H1 (cell line): Measurements from ENCODE around the gene KLHL30. TPM values are rescaled to one million over a fixed set of nuclear protein-coding genes. Genes with fewer than 3 reads are reported as not detected.

Experiments
- CTCF ChIA-PET: fragments of 300-600 bp; sonication (Branson Sonifier 250); formaldehyde crosslinking; loops from one replicate; lab custom pipeline; 2021; ENCODE audit not compliant: partially characterized antibody; lab: Charles Lee
- POLR2A ChIA-PET: fragments of 300-600 bp; sonication (Branson Sonifier 250); formaldehyde crosslinking; loops from one replicate; lab custom pipeline; 2021; ENCODE audit warnings: inconsistent platforms; ENCODE audit not compliant: partially characterized antibody; lab: Charles Lee
- DNase-seq, 2 experiments: peaks; one replicate each; pipeline versions ENCODE4 v3.0.0 to v3.0.0-alpha.2; 2010 to 2022; ENCODE audit warnings: low spot score in 2 of 2, low read depth in 1 of 2, mixed read lengths in 1 of 2
- FAIRE-seq: peaks from 2 replicates; lab custom pipeline; 2011; peaks lifted over from hg19 to GRCh38; lab: Jason Lieb, UNC
- H2AFZ ChIP-seq: 2 replicates; pipeline ENCODE4 v1.8.1; 2012; ENCODE audit warnings: low read length, inconsistent platforms
- H2AK5ac ChIP-seq: 2 replicates; pipeline ENCODE4 v1.6.1; 2013; ENCODE audit warnings: low read depth, low read length
- H2BK120ac ChIP-seq: replicated peaks from 2 replicates; pipeline ENCODE3; 2013; ENCODE audit warnings: low read depth, low read length, inconsistent platforms
- H2BK12ac ChIP-seq: 2 replicates; pipeline ENCODE4 v1.6.1; 2013; ENCODE audit warnings: low read depth, low read length
- H2BK15ac ChIP-seq: 2 replicates; pipeline ENCODE4 v1.6.1; 2013; ENCODE audit warnings: low read length
- H2BK20ac ChIP-seq: 2 replicates; pipeline ENCODE4 v1.6.1; 2013; ENCODE audit warnings: low read length
- H2BK5ac ChIP-seq: 2 replicates; pipeline ENCODE4 v1.6.1; 2013; ENCODE audit warnings: low read depth, low read length
- H3K14ac ChIP-seq: 2 replicates; pipeline ENCODE4 v1.6.1; 2013; ENCODE audit warnings: inconsistent platforms; ENCODE audit not compliant: insufficient read length
- H3K18ac ChIP-seq: 2 replicates; pipeline ENCODE4 v1.6.1; 2013; ENCODE audit warnings: low read length; ENCODE audit errors: extremely low read depth
- H3K23ac ChIP-seq: 2 replicates; pipeline ENCODE4 v1.6.1; 2013; ENCODE audit warnings: inconsistent platforms; ENCODE audit not compliant: insufficient read length
- H3K23me2 ChIP-seq: 2 replicates; pipeline ENCODE4 v1.6.1; 2013; ENCODE audit warnings: low read depth, low read length
- H3K27ac ChIP-seq: 2 replicates; pipeline ENCODE4 v1.6.1; 2011; ENCODE audit warnings: low read depth, low read length, inconsistent platforms
- H3K27me3 ChIP-seq, 4 experiments: replicated peaks in 1 of 4; 1 replicate in 1 of 4; 2 replicates in 3 of 4; pipeline versions ENCODE4 v1.6.1 to v1.8.1; 2011 to 2013; ENCODE audit warnings: low read length in 3 of 4, mild to moderate bottlenecking in 3 of 4, inconsistent platforms in 2 of 4, mixed read lengths in 2 of 4, moderate library complexity in 1 of 4; ENCODE audit not compliant: control insufficient read depth in 3 of 4, insufficient read depth in 3 of 4; ENCODE audit errors: extremely low read depth in 1 of 4
- H3K36me3 ChIP-seq, 4 experiments: 2 replicates each; pipeline versions ENCODE4 v1.6.1 to v1.8.1; 2011 to 2013; ENCODE audit warnings: mild to moderate bottlenecking in 4 of 4, low read length in 3 of 4, moderate library complexity in 2 of 4, control low read depth in 1 of 4, inconsistent platforms in 1 of 4; ENCODE audit not compliant: insufficient read depth in 4 of 4, control insufficient read depth in 2 of 4
- H3K4ac ChIP-seq: replicated peaks from 2 replicates; pipeline ENCODE3; 2013; ENCODE audit warnings: low read length, low read depth, mixed read lengths, inconsistent platforms; ENCODE audit not compliant: insufficient read length
- H3K4me1 ChIP-seq, 4 experiments: replicated peaks in 1 of 4; 1 replicate in 1 of 4; 2 replicates in 3 of 4; pipeline versions ENCODE4 v1.6.1 to v1.8.1; 2011 to 2013; ENCODE audit warnings: low read length in 3 of 4, inconsistent platforms in 2 of 4, mixed read lengths in 1 of 4; ENCODE audit not compliant: insufficient read depth in 4 of 4, control insufficient read depth in 3 of 4
- H3K4me2 ChIP-seq, 2 experiments: 2 replicates each; pipeline versions ENCODE4 v1.6.1 to v1.8.1; 2011 to 2013; ENCODE audit warnings: low read depth in 2 of 2, low read length in 2 of 2, control low read depth in 1 of 2, inconsistent platforms in 1 of 2, mild to moderate bottlenecking in 1 of 2; ENCODE audit not compliant: insufficient read depth in 1 of 2
- H3K4me3 ChIP-seq, 4 experiments: fragments of 200-600, 300-600 bp in 1 of 4; sonication (generic), shearing (Covaris generic), sonication (Bioruptor Twin) in 1 of 4; 2 replicates each; pipeline versions ENCODE4 v1.5.1 to v1.8.1; 2011 to 2016; ENCODE audit warnings: low read length in 4 of 4, low read depth in 3 of 4, control low read depth in 2 of 4, inconsistent platforms in 2 of 4, mild to moderate bottlenecking in 2 of 4, mixed read lengths in 1 of 4, moderate library complexity in 1 of 4; ENCODE audit not compliant: insufficient read depth in 2 of 4; ENCODE audit errors: extremely low read depth in 1 of 4
- H3K56ac ChIP-seq: replicated peaks from 2 replicates; pipeline ENCODE3; 2013; ENCODE audit warnings: low read depth, mild to moderate bottlenecking, mixed read lengths, low read length, inconsistent platforms; ENCODE audit not compliant: insufficient read length
- H3K79me1 ChIP-seq: 2 replicates; pipeline ENCODE4 v1.6.1; 2013; ENCODE audit warnings: low read depth, low read length, control low read depth
- H3K79me2 ChIP-seq, 2 experiments: 2 replicates each; pipeline versions ENCODE4 v1.6.1 to v1.8.1; 2012 to 2013; ENCODE audit warnings: low read length in 2 of 2, mild to moderate bottlenecking in 2 of 2, inconsistent platforms in 1 of 2; ENCODE audit not compliant: insufficient read depth in 2 of 2, control insufficient read depth in 1 of 2
- H3K9ac ChIP-seq, 4 experiments: replicated peaks in 1 of 4; 1 replicate in 1 of 4; 2 replicates in 3 of 4; pipeline versions ENCODE4 v1.6.1 to v1.8.1; 2011 to 2013; ENCODE audit warnings: low read depth in 3 of 4, low read length in 3 of 4, control low read depth in 2 of 4, mild to moderate bottlenecking in 2 of 4, moderate library complexity in 2 of 4, inconsistent platforms in 1 of 4; ENCODE audit errors: extremely low read depth in 1 of 4
- H3K9me3 ChIP-seq, 2 experiments: 2 replicates each; pipeline versions ENCODE4 v1.6.1 to v1.8.1; 2012 to 2013; ENCODE audit warnings: mild to moderate bottlenecking in 2 of 2, moderate library complexity in 2 of 2, control low read depth in 1 of 2, inconsistent platforms in 1 of 2, low read depth in 1 of 2, low read length in 1 of 2, mixed read lengths in 1 of 2; ENCODE audit not compliant: insufficient read depth in 2 of 2
- H4K20me1 ChIP-seq, 2 experiments: replicated peaks in 1 of 2; 2 replicates each; pipeline versions ENCODE3 to v1.8.1; 2011 to 2013; ENCODE audit warnings: inconsistent platforms in 2 of 2, low read length in 2 of 2, mild to moderate bottlenecking in 1 of 2; ENCODE audit not compliant: insufficient read depth in 2 of 2, control insufficient read depth in 1 of 2
- H4K5ac ChIP-seq: 2 replicates; pipeline ENCODE4 v1.6.1; 2013; ENCODE audit warnings: low read length, low read depth, mixed read lengths, inconsistent platforms; ENCODE audit not compliant: insufficient read length
- H4K8ac ChIP-seq: 2 replicates; pipeline ENCODE4 v1.8.0; 2013; ENCODE audit warnings: mild to moderate bottlenecking, moderate library complexity, low read length, inconsistent platforms; ENCODE audit not compliant: insufficient read depth; ENCODE audit errors: extremely low read depth
- H4K91ac ChIP-seq: replicated peaks from 2 replicates; pipeline ENCODE3; 2013; ENCODE audit warnings: low read length, mixed read lengths, inconsistent platforms; ENCODE audit not compliant: insufficient read length
- ATF2 ChIP-seq: IDR thresholded peaks from 2 replicates; pipeline ENCODE4 v1.6.1; 2012; ENCODE audit warnings: low read length, inconsistent platforms
- CBX5 ChIP-seq: fragments of 300-800, 300-1000 bp; sonication (generic); IDR thresholded peaks from 2 replicates; pipeline ENCODE4 v1.7.1; 2016; ENCODE audit warnings: antibody characterized with exemption, low read length, low read depth
- EGR1 ChIP-seq: IDR thresholded peaks from 2 replicates; pipeline ENCODE4 v1.6.1; 2011; ENCODE audit warnings: low read depth, low read length, borderline replicate concordance
- HDAC2 ChIP-seq, 2 experiments: fragments of 300-600 bp in 1 of 2; sonication (generic) in 1 of 2; IDR thresholded peaks; 2 replicates each; pipeline ENCODE4 v1.6.1; 2011 to 2012; ENCODE audit warnings: low read depth in 2 of 2, low read length in 2 of 2, mild to moderate bottlenecking in 2 of 2, moderate library complexity in 2 of 2, borderline replicate concordance in 1 of 2, inconsistent platforms in 1 of 2
- JUN ChIP-seq: IDR thresholded peaks from 2 replicates; pipeline ENCODE4 v1.6.1; 2011; ENCODE audit warnings: low read depth, mild to moderate bottlenecking, improper control_type of control experiment, low read length
- POLR2A ChIP-seq, 2 experiments: IDR thresholded peaks; 1 replicate in 1 of 2; 2 replicates in 1 of 2; pipeline ENCODE4 v1.6.1; 2011; ENCODE audit warnings: low read depth in 2 of 2, low read length in 2 of 2, mild to moderate bottlenecking in 2 of 2; ENCODE audit errors: control extremely low read depth in 1 of 2
- POLR2AphosphoS5 ChIP-seq: IDR thresholded peaks from 2 replicates; pipeline ENCODE4 v1.6.1; 2011; ENCODE audit warnings: low read depth, low read length
- RAD21 ChIP-seq, 2 experiments: IDR thresholded peaks in 1 of 2; conservative IDR thresholded peaks in 1 of 2; 2 replicates each; pipeline ENCODE4 v1.6.1; 2011; ENCODE audit warnings: low read depth in 2 of 2, low read length in 2 of 2, improper control_type of control experiment in 1 of 2, inconsistent platforms in 1 of 2, mild to moderate bottlenecking in 1 of 2, moderate library complexity in 1 of 2
- RBBP5 ChIP-seq: IDR thresholded peaks from 2 replicates; pipeline ENCODE4 v1.7.1; 2012; ENCODE audit warnings: low read depth, mild to moderate bottlenecking, inconsistent platforms, low read length, moderate library complexity, borderline replicate concordance
- SP2 ChIP-seq: IDR thresholded peaks from 2 replicates; pipeline ENCODE4 v1.6.1; 2012; ENCODE audit warnings: mild to moderate bottlenecking, low read length, inconsistent platforms
- WGBS, 2 experiments: shearing (Covaris generic) in 1 of 2; methylation state at CpG; one replicate each; pipeline versions ENCODE4 v1.1.6 to v1.1.7; 2013 to 2015; ENCODE audit warnings: low lambda C conversion rate in 2 of 2, mixed read lengths in 2 of 2, inconsistent platforms in 1 of 2, low coverage in 1 of 2, missing lambda C conversion rate in 1 of 2; ENCODE audit not compliant: insufficient replicate concordance in 2 of 2, insufficient coverage in 1 of 2, insufficient read length in 1 of 2; ENCODE audit errors: extremely low coverage in 1 of 2, missing lambda C conversion rate in 1 of 2; 5-methylcytosine and 5-hydroxymethylcytosine counted together
- polyA plus RNA-seq, 7 experiments: library from polyadenylated mRNA; depleted of rRNA in 3 of 7; stranded (reverse) in 5 of 7; unstranded in 2 of 7; fragments of >200 nt in 5 of 7; fragments of 200-250 nt in 2 of 7; gene quantifications; 1 replicate in 5 of 7; 2 replicates in 1 of 7; 4 replicates in 1 of 7; pipeline versions ENCODE4 v1.2.1 to v1.2.3, GENCODE V29; 2011 to 2013; ENCODE audit warnings: missing spikeins in 2 of 7, mixed read lengths in 2 of 7
- total RNA-seq: library from RNA; stranded (reverse); fragmentation: NEBNext Ultra II Directional; extraction: Animal tissue kit (Norgen Biotek cat#: 25700); gene quantifications from 2 replicates; pipeline ENCODE4 v1.2.1, GENCODE V29; 2021
- TF ChIP-seq, protein P1 (sequence below): IDR thresholded peaks from 2 replicates; pipeline ENCODE4 v1.6.1; 2011; ENCODE audit warnings: low read depth, mild to moderate bottlenecking, low read length; ENCODE audit not compliant: insufficient read depth

Gene KLHL30
- total and polyA plus RNA-seq, 2 of the 8 experiments (the other 6 are each of a cell fraction or from before 2014, with no cell fraction given): not detected

- Histone ChIP-seq H4K8ac (no peak overlapping the region), H3K79me1 (no peaks in the 10 kb centered on the region; the same call in none of the 2 replicates), H4K20me1 (peaks cover 2 to 19% of the 10 kb centered on the region in 2 experiments), H2AK5ac (no peak overlapping the region), H3K4ac (no peak overlapping the region), H3K9me3 (no peaks in the 10 kb centered on the region), H3K4me3 (no peak overlapping the region), H3K4me1 (no peaks in the 10 kb centered on the region), H3K18ac (no peak overlapping the region), H3K27ac (no peak overlapping the region), H4K91ac (no peak overlapping the region), H2BK12ac (no peak overlapping the region), H3K9ac (no peak overlapping the region), H3K56ac (no peak overlapping the region), H2BK120ac (no peak overlapping the region), H3K4me2 (no peak overlapping the region), H3K23ac (no peak overlapping the region), H3K36me3 (peaks cover 2 to 33% (median 5%) of the 10 kb centered on the region in 4 experiments; a peak in 5 of 8 replicates), H3K14ac (no peak overlapping the region), H3K23me2 (no peaks in the 10 kb centered on the region), H2BK20ac (no peak overlapping the region), H2BK15ac (no peak overlapping the region), H4K5ac (no peak overlapping the region), H2AFZ (no peak overlapping the region), H3K79me2 (no peaks in the 10 kb centered on the region), H2BK5ac (no peak overlapping the region; the same call in 1 of the 2 replicates), H3K27me3 (no peaks in the 10 kb centered on the region)
- ChIA-PET CTCF (interaction anchor here (1.2 to 2.2 kb wide), 2 partner anchors 12 to 33 kb away, joined by 3 to 10 read pairs; no protein-coding TSS in a partner anchor), POLR2A (no interaction called here)
- no peak for FAIRE-seq
- no peak for DNase-seq
- WGBS, 2 experiments: 98% methylated on average over 13 of the region's 14 CpGs; no CpG with 5 or more reads in 1 of the 2 experiments
- TF ChIP-seq, protein P1, sequence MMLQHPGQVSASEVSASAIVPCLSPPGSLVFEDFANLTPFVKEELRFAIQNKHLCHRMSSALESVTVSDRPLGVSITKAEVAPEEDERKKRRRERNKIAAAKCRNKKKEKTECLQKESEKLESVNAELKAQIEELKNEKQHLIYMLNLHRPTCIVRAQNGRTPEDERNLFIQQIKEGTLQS: no peak
- TF ChIP-seq POLR2AphosphoS5 (no peak), HDAC2 (IDR thresholded peaks at IDR 0.05; ENCODE audit: borderline replicate concordance in 1 of 2, low read depth in 2 of 2, low read length in 2 of 2) (no peak), ATF2 (no peak), CBX5 (no peak), RBBP5 (no peak), JUN (no peak), SP2 (no peak), EGR1 (no peak), POLR2A (IDR thresholded peaks at IDR 0.05; ENCODE audit: control extremely low read depth in 1 of 2, low read depth in 2 of 2, low read length in 2 of 2) (no peak), RAD21 (IDR thresholded peaks at IDR 0.05 in 1 of 2, conservative IDR thresholded peaks at IDR 0.05 in 1 of 2; ENCODE audit: low read depth in 2 of 2, low read length in 2 of 2) (no peak)
Measured at GRCh38 chr2:238172439-238172838, 34.0 kb downstream of the KLHL30 start.
